Natural killer cell (primary cell): ENCODE data around the gene C1QTNF6. TPM values are rescaled to one million over a fixed set of nuclear protein-coding genes. Genes with fewer than 3 reads are reported as not detected.

Experiments used
- ATAC-seq, 3 donors: fragments of 150-1000 bp in 2 of 3; fragments of 200-7000 bp in 1 of 3; cut with Tn5 transposase; 1 replicate in 1 of 3; 2 replicates in 2 of 3; pipeline ENCODE4 v1.10.0; 2021; ENCODE audit warnings: mild to moderate bottlenecking in 2 of 3, moderate library complexity in 2 of 3
- DNase-seq, 2 donors: peaks; one replicate each; pipeline versions ENCODE4 v3.0.0 to v3.0.0-alpha.2; 2013 to 2021; ENCODE audit warnings: mixed read lengths in 1 of 2
- H3K27ac ChIP-seq: one replicate; pipeline ENCODE4 v1.5.1; 2013; ENCODE audit warnings: mild to moderate bottlenecking, low read length
- H3K27me3 ChIP-seq: one replicate; pipeline ENCODE4 v1.6.1; 2013; ENCODE audit warnings: low read length; ENCODE audit not compliant: control insufficient read depth, insufficient read depth
- H3K36me3 ChIP-seq: one replicate; pipeline ENCODE4 v1.6.1; 2013; ENCODE audit warnings: low read length; ENCODE audit not compliant: control insufficient read depth, insufficient read depth
- H3K4me1 ChIP-seq: one replicate; pipeline ENCODE4 v1.6.1; 2013; ENCODE audit warnings: low read length; ENCODE audit not compliant: control insufficient read depth, insufficient read depth
- H3K4me3 ChIP-seq: one replicate; pipeline ENCODE4 v1.5.1; 2013; ENCODE audit warnings: low read length
- H3K9me3 ChIP-seq: one replicate; pipeline ENCODE4 v1.6.1; 2013; ENCODE audit warnings: low read length; ENCODE audit not compliant: control insufficient read depth, insufficient read depth
- H3K27ac Mint-ChIP-seq, 2 donors: one replicate each; pipeline ENCODE4 v1.8.0; 2022; ENCODE audit warnings: mild to moderate bottlenecking in 2 of 2, mixed read lengths in 2 of 2, moderate library complexity in 1 of 2
- H3K27me3 Mint-ChIP-seq, 2 donors: one replicate each; pipeline ENCODE4 v1.8.0; 2022; ENCODE audit warnings: low read depth in 2 of 2, mixed read lengths in 2 of 2
- H3K36me3 Mint-ChIP-seq: one replicate; pipeline ENCODE4 v1.8.0; 2022; ENCODE audit warnings: mixed read lengths
- H3K4me1 Mint-ChIP-seq, 2 donors: one replicate each; pipeline ENCODE4 v1.8.0; 2022; ENCODE audit warnings: mixed read lengths in 2 of 2
- H3K4me3 Mint-ChIP-seq: one replicate; pipeline ENCODE4 v1.8.0; 2022; ENCODE audit warnings: mild to moderate bottlenecking, moderate library complexity, mixed read lengths
- H3K9me3 Mint-ChIP-seq, 2 donors: one replicate each; pipeline ENCODE4 v1.8.0; 2022; ENCODE audit warnings: mixed read lengths in 2 of 2
- CTCF ChIP-seq: fragments of 200-600 bp; IDR thresholded peaks from one replicate; pipeline ENCODE4 v1.8.0; 2022; ENCODE audit warnings: antibody characterized with exemption
- whole genome bisulfite sequencing: methylation state at CpG from one replicate; pipeline ENCODE4 v1.1.7; 2013; ENCODE audit warnings: missing lambda C conversion rate; ENCODE audit not compliant: insufficient coverage; 5-methylcytosine and 5-hydroxymethylcytosine counted together
- intact Hi-C: fragments of 100-400 bp; cut with micrococcal nuclease; formaldehyde crosslinking; loops from one replicate; pipeline ENCODE4 v1.14.2; 2022
- total RNA-seq, 4 donors: library from RNA; stranded (reverse); fragments of 120-200 nt in 1 of 4; gene quantifications; one replicate each; pipeline versions ENCODE4 v1.2.3 to v1.2.4, GENCODE V29; 2013 to 2022

C1QTNF6 gene
- total RNA-seq, 3 donors from 2014 or later (not counting 1 experiment from before 2014, with no cell fraction given), result 6.0 to 10.3 (median 6.7) TPM

- no peak for TF ChIP-seq CTCF
- Mint-ChIP-seq H3K4me3 (peak overlapping the region; percentile 29), H3K9me3 (no peaks in the 10 kb centered on the region), H3K27me3 (no peaks in the 10 kb centered on the region), H3K4me1 (peaks cover 43 to 52% of the 10 kb centered on the region in 2 donors), H3K36me3 (no peaks in the 10 kb centered on the region), H3K27ac (peak overlapping the region in 1 of 2 donors; percentile 51)
- no peak overlapping the region for H3K27ac ChIP-seq
- peaks cover 54% of the 10 kb centered on the region for H3K4me1 ChIP-seq
- DNase-seq (peak; percentile 14 to 54), ATAC-seq (no peak)
- H3K9me3 ChIP-seq, result no peaks in the 10 kb centered on the region
- no peaks in the 10 kb centered on the region for H3K27me3 ChIP-seq
- no peak overlapping the region for H3K4me3 ChIP-seq
- H3K36me3 ChIP-seq, result no peaks in the 10 kb centered on the region
- intact Hi-C loops, result loop anchor here (10.0 kb wide), 1 partner anchor 315 kb away; the partner anchor contains the start of gene MFNG
- 90% methylated on average over 10 of the region's 10 CpGs for WGBS
Observed at GRCh38 chr22:37169947-37170688, 17.9 kb downstream of the C1QTNF6 start.

GRCh38 chr22:37169406-37169805 lies 18.6 kb downstream of the C1QTNF6 start:
- intact Hi-C loops, result loop anchor here (10.0 kb wide), 1 partner anchor 315 kb away; the partner anchor contains the start of gene MFNG
- Histone ChIP-seq H3K4me3 (no peak overlapping the region), H3K27ac (no peak overlapping the region), H3K36me3 (no peaks in the 10 kb centered on the region), H3K4me1 (peaks cover 62% of the 10 kb centered on the region), H3K9me3 (no peaks in the 10 kb centered on the region), H3K27me3 (no peaks in the 10 kb centered on the region)
- H3K4me1 Mint-ChIP-seq, result peaks cover 51 to 59% of the 10 kb centered on the region in 2 donors
- H3K27ac Mint-ChIP-seq, result peak overlapping the region; percentile 94 to 97
- TF ChIP-seq CTCF, result no peak
- DNase-seq (peak in 1 of 2 donors; percentile 11), ATAC-seq (no peak)
- H3K27me3 Mint-ChIP-seq, result no peaks in the 10 kb centered on the region
- no peaks in the 10 kb centered on the region for H3K36me3 Mint-ChIP-seq
- WGBS, result 97% methylated on average over 8 of the region's 8 CpGs
- no peaks in the 10 kb centered on the region for H3K9me3 Mint-ChIP-seq
- H3K4me3 Mint-ChIP-seq, result peak overlapping the region; percentile 95

GRCh38 chr22:37167981-37168647 lies 19.9 kb downstream of the C1QTNF6 start:
- DNase-seq, result peak in 1 of 2 donors; percentile 14
- H3K27ac Mint-ChIP-seq, result peak overlapping the region; percentile 94 to 97
- WGBS, result 19% methylated on average over 6 of the region's 8 CpGs
- Histone ChIP-seq H3K4me1 (peaks cover 74% of the 10 kb centered on the region), H3K27ac (peak overlapping the region; percentile 68), H3K4me3 (no peak overlapping the region), H3K27me3 (no peaks in the 10 kb centered on the region), H3K9me3 (no peaks in the 10 kb centered on the region), H3K36me3 (no peaks in the 10 kb centered on the region)
- ATAC-seq, result no peak
- intact Hi-C loops, result loop anchor here (2.0 to 10.0 kb wide), 2 partner anchors 289 to 317 kb away; partner anchors contain the start of gene MFNG
- peaks cover 63 to 72% of the 10 kb centered on the region in 2 donors for H3K4me1 Mint-ChIP-seq
- no peak for TF ChIP-seq CTCF
- H3K27me3 Mint-ChIP-seq, result no peaks in the 10 kb centered on the region
- H3K4me3 Mint-ChIP-seq, result peak overlapping the region; percentile 95
- H3K36me3 Mint-ChIP-seq, result no peaks in the 10 kb centered on the region
- H3K9me3 Mint-ChIP-seq, result no peaks in the 10 kb centered on the region
